IMR-90 (cell line): Measurements from ENCODE around the gene MSN. TPM values are rescaled to one million over a fixed set of nuclear protein-coding genes. Genes with fewer than 3 reads are reported as not detected.

Experiments
- ATAC-seq: fragments of 200-7000 bp; cut with Tn5 transposase; 2 replicates; pipeline ENCODE4 v1.9.1; 2020; ENCODE audit warnings: low read depth, mild to moderate bottlenecking, moderate library complexity
- BruUV-seq: library from RNA; stranded (reverse); fragments of 400-500 nt; replicated peaks from 2 replicates; lab custom pipeline; 2021; lab: Mats Ljungman, UMichigan
- CTCF ChIA-PET: fragments of 300-600 bp; formaldehyde crosslinking; extraction: SDS; loops from one replicate; lab custom pipeline; 2021; ENCODE audit warnings: antibody characterized with exemption; lab: Yijun Ruan, JAX
- POLR2A ChIA-PET: fragments of 300-600 bp; sonication (Branson Sonifier 250); formaldehyde crosslinking; loops from one replicate; lab custom pipeline; 2022; ENCODE audit warnings: antibody characterized with exemption; ENCODE audit not compliant: unreplicated experiment; lab: Charles Lee
- DNase-seq: peaks from one replicate; pipeline ENCODE4 v3.0.0; 2013
- H2AFZ ChIP-seq: replicated peaks from 2 replicates; pipeline ENCODE3; 2013; ENCODE audit warnings: low read length, mild to moderate bottlenecking; ENCODE audit not compliant: poor library complexity
- H2AK5ac ChIP-seq: 2 replicates; pipeline ENCODE4 v1.6.1; 2013; ENCODE audit warnings: low read depth, low read length, inconsistent platforms
- H2AK9ac ChIP-seq: replicated peaks from 2 replicates; pipeline ENCODE3; 2013; ENCODE audit warnings: mild to moderate bottlenecking, low read depth, low read length, moderate library complexity; ENCODE audit not compliant: poor library complexity
- H2BK120ac ChIP-seq: 2 replicates; pipeline ENCODE4 v1.6.1; 2013; ENCODE audit warnings: low read depth, low read length, inconsistent platforms
- H2BK15ac ChIP-seq: 3 replicates; pipeline ENCODE4 v1.6.1; 2013; ENCODE audit warnings: low read depth, low read length, inconsistent platforms
- H2BK20ac ChIP-seq: 2 replicates; pipeline ENCODE4 v1.6.1; 2013; ENCODE audit warnings: low read depth, mild to moderate bottlenecking, inconsistent platforms, low read length, moderate library complexity
- H2BK5ac ChIP-seq: 2 replicates; pipeline ENCODE4 v1.6.1; 2013; ENCODE audit warnings: mild to moderate bottlenecking, low read depth, low read length, inconsistent platforms; ENCODE audit not compliant: poor library complexity, severe bottlenecking
- H3K14ac ChIP-seq: replicated peaks from 2 replicates; pipeline ENCODE4 v1.6.1; 2013; ENCODE audit warnings: low read depth, low read length, inconsistent platforms
- H3K18ac ChIP-seq: 2 replicates; pipeline ENCODE4 v1.6.1; 2013; ENCODE audit warnings: low read depth, low read length, control low read depth
- H3K23ac ChIP-seq: 2 replicates; pipeline ENCODE4 v1.6.1; 2013; ENCODE audit warnings: low read depth, low read length, inconsistent platforms
- H3K27ac ChIP-seq: 2 replicates; pipeline ENCODE4 v1.5.1; 2013; ENCODE audit warnings: mild to moderate bottlenecking, control low read depth, low read length; ENCODE audit not compliant: insufficient read depth
- H3K27me3 ChIP-seq: 2 replicates; pipeline ENCODE4 v1.6.1; 2013; ENCODE audit warnings: low read length; ENCODE audit not compliant: control insufficient read depth, insufficient read depth
- H3K36me3 ChIP-seq: 2 replicates; pipeline ENCODE4 v1.6.1; 2013; ENCODE audit warnings: low read length, mixed read lengths; ENCODE audit not compliant: control insufficient read depth, insufficient read depth
- H3K4ac ChIP-seq: 2 replicates; pipeline ENCODE4 v1.6.1; 2013; ENCODE audit warnings: low read depth, low read length, inconsistent platforms
- H3K4me1 ChIP-seq: 2 replicates; pipeline ENCODE4 v1.6.1; 2013; ENCODE audit warnings: low read length, mixed read lengths; ENCODE audit not compliant: control insufficient read depth, insufficient read depth
- H3K4me2 ChIP-seq: 2 replicates; pipeline ENCODE4 v1.6.1; 2013; ENCODE audit warnings: low read depth, mild to moderate bottlenecking, control low read depth, low read length, moderate library complexity
- H3K4me3 ChIP-seq: 2 replicates; pipeline ENCODE4 v1.5.1; 2013; ENCODE audit warnings: low read depth, mild to moderate bottlenecking, control low read depth, low read length, moderate library complexity; ENCODE audit not compliant: insufficient read depth
- H3K56ac ChIP-seq: 2 replicates; pipeline ENCODE4 v1.6.1; 2013; ENCODE audit warnings: low read length, inconsistent platforms; ENCODE audit not compliant: insufficient read depth; ENCODE audit errors: extremely low read depth
- H3K79me1 ChIP-seq, 2 experiments: 2 replicates each; pipeline ENCODE4 v1.6.1; 2013; ENCODE audit warnings: low read length in 2 of 2, inconsistent platforms in 1 of 2, low read depth in 1 of 2
- H3K9ac ChIP-seq: 2 replicates; pipeline ENCODE4 v1.6.1; 2013; ENCODE audit warnings: low read depth, low read length, control low read depth
- H3K9me1 ChIP-seq: 2 replicates; pipeline ENCODE4 v1.6.1; 2013; ENCODE audit warnings: low read length, inconsistent platforms; ENCODE audit not compliant: insufficient read depth
- H3K9me3 ChIP-seq: 2 replicates; pipeline ENCODE4 v1.6.1; 2013; ENCODE audit warnings: low read length; ENCODE audit not compliant: control insufficient read depth, insufficient read depth
- H4K20me1 ChIP-seq: 2 replicates; pipeline ENCODE4 v1.6.1; 2013; ENCODE audit warnings: low read length, inconsistent platforms; ENCODE audit not compliant: insufficient read depth
- H4K5ac ChIP-seq: 2 replicates; pipeline ENCODE4 v1.6.1; 2013; ENCODE audit warnings: mild to moderate bottlenecking, low read depth, low read length, control low read depth
- H4K8ac ChIP-seq, 2 experiments: 2 replicates each; pipeline ENCODE4 v1.6.1; 2013; ENCODE audit warnings: low read depth in 2 of 2, low read length in 2 of 2, control low read depth in 1 of 2, inconsistent platforms in 1 of 2
- H4K91ac ChIP-seq: 2 replicates; pipeline ENCODE4 v1.6.1; 2013; ENCODE audit warnings: low read depth, low read length, inconsistent platforms; ENCODE audit not compliant: insufficient read depth
- CEBPB ChIP-seq: IDR thresholded peaks from 2 replicates; pipeline ENCODE4 v1.6.1; 2012; ENCODE audit warnings: low read depth, low read length, improper control_type of control experiment
- ELK1 ChIP-seq: fragments of 150-350 bp; IDR thresholded peaks from 2 replicates; pipeline ENCODE4 v1.6.1; 2016; ENCODE audit warnings: low read depth, mild to moderate bottlenecking, low read length, moderate library complexity, borderline replicate concordance
- MAZ ChIP-seq: IDR thresholded peaks from 2 replicates; pipeline ENCODE4 v1.6.1; 2012; ENCODE audit warnings: low read depth, mild to moderate bottlenecking, low read length, improper control_type of control experiment, moderate library complexity, borderline replicate concordance
- NFE2L2 ChIP-seq: fragments of 150-350 bp; IDR thresholded peaks from 2 replicates; pipeline ENCODE4 v1.6.1; 2016; ENCODE audit warnings: low read depth, mild to moderate bottlenecking, low read length
- RAD21 ChIP-seq: IDR thresholded peaks from 2 replicates; pipeline ENCODE4 v1.6.1; 2012; ENCODE audit warnings: low read length, improper control_type of control experiment
- RFX5 ChIP-seq: IDR thresholded peaks from 2 replicates; pipeline ENCODE4 v1.8.0; 2012; ENCODE audit warnings: low read depth, mild to moderate bottlenecking, low read length, moderate library complexity
- WGBS, 2 experiments: methylation state at CpG; one replicate each; pipeline versions ENCODE4 v1.1.5 to v1.1.7; 2013; ENCODE audit warnings: missing lambda C conversion rate in 2 of 2; ENCODE audit not compliant: insufficient read length in 1 of 2; ENCODE audit errors: extremely low coverage in 2 of 2; 5-methylcytosine and 5-hydroxymethylcytosine counted together
- dilution Hi-C: fragments of 300-500 bp; cut with HindIII; formaldehyde crosslinking; loops from one replicate; pipeline ENCODE4 v1.14.3; 2018; ENCODE audit warnings: low sequenced_read_pairs; ENCODE audit not compliant: unreplicated experiment
- in situ Hi-C: fragments of 300-500 bp; cut with MboI; formaldehyde crosslinking; loops from 3 replicates; pipeline ENCODE4 v1.14.3; 2019; ENCODE audit warnings: low sequenced_read_pairs, inconsistent platforms, mixed read lengths
- intact Hi-C: fragments of 100-400 bp; cut with micrococcal nuclease; formaldehyde crosslinking; loops from 2 replicates; pipeline ENCODE4 v1.10.0; 2022
- polyA plus RNA-seq, 3 experiments: library from polyadenylated mRNA; depleted of rRNA; stranded (reverse); fragments of >200 nt; gene quantifications; 2 replicates each; pipeline ENCODE4 v1.2.3, GENCODE V29; 2012; ENCODE audit warnings: low replicate concordance in 1 of 3
- total RNA-seq: library from RNA; depleted of rRNA; stranded (reverse); fragments of >200 nt; gene quantifications from 2 replicates; pipeline ENCODE4 v1.2.3, GENCODE V29; 2012

MSN gene
- total and polyA plus RNA-seq, 2 of the 4 experiments (the other 2 are of a cell fraction) = 422 to 619 TPM

GRCh38 chrX:65706041-65706828 lies 38.8 kb downstream of the MSN start (continued):
- TF ChIP-seq ELK1 (no peak), NFE2L2 (no peak)

DNA sequence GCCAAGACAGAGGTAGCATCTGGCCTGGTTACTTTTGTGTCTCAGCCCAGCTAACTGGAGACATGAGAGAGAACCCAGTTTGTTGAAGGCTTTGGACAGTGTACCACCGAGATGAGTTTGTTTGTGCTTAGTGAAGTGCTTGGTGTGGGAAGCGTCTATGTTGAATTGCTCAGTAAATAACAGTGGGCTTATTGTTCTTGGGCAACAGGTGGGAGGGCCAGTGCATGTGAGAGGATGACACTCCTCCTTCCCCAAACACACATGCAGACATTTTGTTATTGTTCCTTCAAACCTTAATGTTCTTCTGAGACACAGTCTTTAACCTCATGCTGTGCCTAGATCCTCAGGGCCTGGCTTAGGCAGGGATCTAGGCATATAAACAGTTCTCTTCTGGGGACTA lies 39.7 kb downstream of the MSN start:
- no CpG with 5 or more reads among the region's 2 CpGs for WGBS, 2 experiments
- H2AFZ ChIP-seq = no peak overlapping the region
- H3K9me3 ChIP-seq = no peaks in the 10 kb centered on the region
- H3K4me1 ChIP-seq = peaks cover 25% of the 10 kb centered on the region
- H3K9me1 ChIP-seq = peaks cover 13% of the 10 kb centered on the region
- H3K9ac ChIP-seq = no peak overlapping the region
- H3K14ac ChIP-seq = no peak overlapping the region
- peaks cover 5 to 24% of the 10 kb centered on the region in 2 experiments; a peak in 2 of 4 replicates for H3K79me1 ChIP-seq
- DNase-seq (no peak), ATAC-seq (no peak)
- no peak overlapping the region for H2BK20ac ChIP-seq
- no peak overlapping the region for H3K4me3 ChIP-seq
- H2AK9ac ChIP-seq = no peak overlapping the region
- H2AK5ac ChIP-seq = no peak overlapping the region
- H3K23ac ChIP-seq = no peak overlapping the region
- no peaks in the 10 kb centered on the region; the same call in 1 of the 2 replicates for H3K36me3 ChIP-seq
- H3K27me3 ChIP-seq = no peaks in the 10 kb centered on the region
- in situ Hi-C loops = no loop called here
- H3K56ac ChIP-seq = no peak overlapping the region
- no peak overlapping the region for H2BK120ac ChIP-seq
- H3K27ac ChIP-seq = peak overlapping the region; percentile 32; the same call in 1 of the 2 replicates
- no peak overlapping the region for H3K18ac ChIP-seq
- intact Hi-C loops = loop anchor here (2.0 kb wide), 1 partner anchor 112 kb away; no protein-coding TSS in a partner anchor
- BruUV-seq = no TSS peak
- no peak overlapping the region for H4K91ac ChIP-seq
- no peak overlapping the region for H3K4me2 ChIP-seq
- dilution Hi-C loops = no loop called here
- POLR2A ChIA-PET = interaction anchor here (1.2 kb wide), 1 partner anchor 38 kb away, joined by 4 read pairs; no protein-coding TSS in a partner anchor
- H2BK15ac ChIP-seq = no peak overlapping the region
- H2BK5ac ChIP-seq = peak overlapping the region; percentile 84
- H4K5ac ChIP-seq = no peak overlapping the region
- TF ChIP-seq MAZ (no peak), CEBPB (no peak), RFX5 (no peak), ELK1 (no peak), RAD21 (no peak)
- H4K8ac ChIP-seq = no peak overlapping the region
- peaks cover 72% of the 10 kb centered on the region for H4K20me1 ChIP-seq
- peak overlapping the region; percentile 22; the same call in 1 of the 2 replicates for H3K4ac ChIP-seq
- CTCF ChIA-PET = no interaction called here
